Endometrial microvascular endothelial cells (primary cell): ENCODE results near the gene SORCS2. TPM values are rescaled to one million over a fixed set of nuclear protein-coding genes. Genes with fewer than 3 reads are reported as not detected.

Source experiments
- in situ Hi-C: cut with HindIII; loops from 2 replicates; pipeline ENCODE4 v1.10.0; 2017; ENCODE audit warnings: low sequenced_read_pairs, low pct_unique_long_range_greater_than_20kb; ENCODE audit errors: inconsistent ontology term
- total RNA-seq: library from RNA; depleted of rRNA; stranded (reverse); fragments of >200 nt; gene quantifications from one replicate; pipeline ENCODE4 v1.2.3, GENCODE V29; 2015; ENCODE audit errors: inconsistent ontology term

Gene SORCS2
- total RNA-seq, 1 donor from 2014 or later, result not detected

DNA sequence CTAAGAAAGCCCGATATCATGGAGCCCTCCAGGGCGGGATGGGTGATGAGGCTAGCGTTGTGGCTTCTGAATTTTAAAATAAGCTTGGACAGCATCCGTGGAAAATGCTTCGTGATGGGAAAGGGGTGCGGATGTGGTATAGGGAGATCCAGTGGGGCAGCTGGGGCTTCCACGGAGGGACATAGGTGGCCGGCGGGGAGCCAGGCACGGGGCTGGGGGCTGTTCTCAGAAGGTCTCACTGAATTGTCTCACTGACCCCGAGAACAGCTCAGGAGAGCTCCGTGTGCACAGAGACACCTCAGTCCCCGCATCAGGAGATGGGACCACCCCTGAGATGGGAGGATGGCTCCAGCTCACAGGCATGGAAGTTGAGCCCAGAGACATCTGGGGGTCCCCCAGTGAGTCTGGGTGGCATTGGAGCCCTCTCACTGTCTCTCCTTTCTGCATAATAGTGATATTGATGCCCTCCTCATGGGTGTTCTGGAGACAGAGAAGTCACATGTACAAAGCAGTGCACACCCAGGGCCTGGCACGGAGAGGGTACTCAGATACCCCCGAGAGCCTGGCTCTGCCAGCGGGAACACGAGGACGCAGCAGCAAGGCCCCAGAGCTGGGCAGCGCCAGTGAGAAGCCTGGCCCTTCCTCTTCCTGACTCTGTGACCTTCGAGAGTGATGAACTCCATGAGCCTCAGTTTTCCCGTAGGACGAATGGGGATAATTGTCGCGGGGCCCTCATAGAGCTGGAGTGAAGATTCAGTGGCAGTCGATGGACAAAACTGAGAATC, 313.0 kb downstream of the SORCS2 start:
- in situ Hi-C loops, result no loop called here

- in situ Hi-C loops, result no loop called here
Measured at GRCh38 chr4:7506119-7506518, 313.8 kb downstream of the SORCS2 start.

DNA sequence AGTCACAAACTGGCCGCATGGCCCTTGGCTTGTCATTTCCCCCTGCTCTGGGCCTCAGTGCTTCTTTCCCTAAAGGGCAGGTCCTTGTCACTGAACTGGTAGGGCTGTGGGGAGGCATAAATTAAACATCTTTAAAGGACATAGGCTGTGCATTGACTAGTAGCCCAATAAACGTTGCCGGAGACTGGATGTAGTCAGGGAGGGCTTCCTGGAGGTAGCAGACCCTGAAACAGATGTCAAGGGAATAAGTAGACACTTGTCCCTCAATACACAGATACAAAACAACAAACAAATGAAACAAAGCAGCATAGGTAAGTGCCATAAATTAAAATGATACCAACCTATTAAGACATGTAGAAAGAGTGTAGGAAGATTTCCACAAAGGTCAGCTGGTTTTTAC, 314.2 kb downstream of the SORCS2 start:
- in situ Hi-C loops, result no loop called here

GRCh38 chr4:7507381-7507780, 315.0 kb downstream of the SORCS2 start:
- in situ Hi-C loops, result no loop called here

DNA sequence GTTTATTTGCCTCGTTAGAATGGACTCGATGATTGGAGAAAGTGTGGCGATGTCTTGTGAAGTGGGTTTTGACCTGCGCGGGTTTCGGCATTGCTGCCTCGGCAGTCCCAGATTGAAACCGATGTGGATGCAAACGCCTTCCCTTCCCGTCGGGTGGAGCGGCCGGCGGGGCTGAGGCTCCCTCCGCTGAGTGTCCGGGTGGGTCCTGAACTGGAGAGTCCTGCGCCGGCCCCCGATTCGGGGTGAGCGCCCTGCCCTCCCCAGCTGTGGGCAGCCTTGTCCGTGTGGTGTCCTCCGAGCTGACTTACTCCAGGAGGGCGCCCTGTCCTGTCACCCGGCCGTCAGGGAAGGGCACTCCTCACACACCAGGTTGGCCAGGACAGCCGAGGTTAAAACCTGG, 317.7 kb downstream of the SORCS2 start:
- in situ Hi-C loops, result no loop called here

- in situ Hi-C loops, result no loop called here
Measured at GRCh38 chr4:7510538-7510937, 318.2 kb downstream of the SORCS2 start.

DNA sequence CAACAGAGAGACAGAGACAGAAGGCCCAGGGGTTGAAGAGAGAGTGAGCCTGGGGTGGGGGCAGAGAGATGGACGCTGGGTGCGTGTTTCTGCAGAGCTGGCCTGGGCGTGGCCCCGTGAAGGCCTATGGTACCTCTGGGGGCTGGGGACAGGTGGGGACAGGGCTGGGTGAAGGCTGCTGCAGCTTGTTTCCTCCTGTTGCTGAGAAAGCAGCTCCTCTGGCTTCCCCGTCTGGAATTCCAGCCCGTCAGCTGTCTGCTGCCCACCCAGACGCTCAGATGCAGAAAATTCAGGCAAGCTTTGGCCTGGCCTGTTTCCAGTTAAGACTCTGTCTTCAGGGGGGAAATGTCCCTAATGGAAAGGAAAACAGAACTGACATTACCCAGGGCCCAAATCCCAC, 319.2 kb downstream of the SORCS2 start:
- in situ Hi-C loops, result no loop called here

DNA sequence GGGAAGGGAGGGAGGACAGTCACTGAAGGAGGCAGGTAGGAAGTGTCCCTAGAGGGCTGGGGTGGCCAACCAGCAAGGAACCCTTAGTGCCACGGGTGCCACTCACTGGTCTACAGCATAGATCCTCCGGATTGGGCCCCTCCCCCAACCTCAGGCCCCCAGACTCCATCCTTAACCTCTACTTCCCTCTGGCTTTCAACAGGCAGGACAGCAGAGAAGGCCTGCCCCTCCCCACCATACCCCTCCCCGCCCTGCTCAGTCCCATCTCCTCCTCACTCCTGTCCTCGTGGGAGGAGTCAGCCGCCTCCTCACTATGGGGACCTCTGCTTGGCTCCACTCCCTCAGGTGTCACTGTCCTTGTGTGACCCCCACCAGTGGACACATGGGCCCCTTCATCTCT, 320.1 kb downstream of the SORCS2 start:
- in situ Hi-C loops, result no loop called here

DNA sequence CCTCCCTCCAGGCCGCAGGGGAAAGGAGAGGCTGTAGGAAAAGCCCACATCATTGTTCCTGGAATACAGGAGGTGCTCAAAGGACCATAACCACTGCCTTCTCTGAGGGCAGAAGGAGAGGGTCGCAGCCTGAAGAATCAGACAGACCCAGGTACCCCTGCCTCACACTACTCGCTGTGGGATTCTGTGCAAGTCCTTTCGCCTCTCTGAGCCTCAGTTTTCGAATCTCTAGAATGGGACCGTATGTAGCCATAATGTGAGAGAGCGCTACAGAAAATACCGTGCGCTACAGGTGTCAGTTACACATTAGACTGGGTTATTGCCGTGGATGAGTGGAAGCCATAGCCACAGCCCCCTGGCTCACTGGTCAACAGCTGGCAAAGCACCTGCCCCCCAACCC, 320.6 kb downstream of the SORCS2 start:
- in situ Hi-C loops, result no loop called here

GRCh38 chr4:7513671-7514070, 321.3 kb downstream of the SORCS2 start:
- in situ Hi-C loops, result no loop called here

GRCh38 chr4:7514281-7514680, 321.9 kb downstream of the SORCS2 start:
- in situ Hi-C loops, result no loop called here

DNA sequence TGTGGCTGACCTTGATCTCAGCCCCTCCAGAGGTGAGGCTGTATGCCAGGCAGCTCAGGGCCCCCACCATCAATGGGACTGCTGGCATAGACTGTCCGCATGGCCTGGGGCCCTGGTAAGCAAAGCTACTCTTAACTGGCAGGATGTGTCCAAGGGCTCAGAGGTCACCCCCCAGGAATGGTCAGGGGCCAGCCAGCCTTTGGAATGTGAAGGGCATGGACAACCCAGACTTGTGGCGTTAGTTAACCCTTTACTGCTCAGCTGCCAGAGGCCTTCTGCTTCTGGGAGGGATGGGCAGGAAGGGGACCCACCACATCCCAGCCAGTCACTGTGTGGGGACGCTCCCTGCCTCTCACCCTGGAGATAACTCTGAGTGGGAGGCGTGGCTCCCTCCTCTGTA, 322.5 kb downstream of the SORCS2 start:
- in situ Hi-C loops, result no loop called here

- in situ Hi-C loops, result no loop called here
Measured at GRCh38 chr4:7515390-7515902, 323.1 kb downstream of the SORCS2 start.

GRCh38 chr4:7516096-7516772, 323.9 kb downstream of the SORCS2 start:
- in situ Hi-C loops, result no loop called here

- in situ Hi-C loops, result no loop called here
Measured at GRCh38 chr4:7516773-7517144, 324.4 kb downstream of the SORCS2 start.

DNA sequence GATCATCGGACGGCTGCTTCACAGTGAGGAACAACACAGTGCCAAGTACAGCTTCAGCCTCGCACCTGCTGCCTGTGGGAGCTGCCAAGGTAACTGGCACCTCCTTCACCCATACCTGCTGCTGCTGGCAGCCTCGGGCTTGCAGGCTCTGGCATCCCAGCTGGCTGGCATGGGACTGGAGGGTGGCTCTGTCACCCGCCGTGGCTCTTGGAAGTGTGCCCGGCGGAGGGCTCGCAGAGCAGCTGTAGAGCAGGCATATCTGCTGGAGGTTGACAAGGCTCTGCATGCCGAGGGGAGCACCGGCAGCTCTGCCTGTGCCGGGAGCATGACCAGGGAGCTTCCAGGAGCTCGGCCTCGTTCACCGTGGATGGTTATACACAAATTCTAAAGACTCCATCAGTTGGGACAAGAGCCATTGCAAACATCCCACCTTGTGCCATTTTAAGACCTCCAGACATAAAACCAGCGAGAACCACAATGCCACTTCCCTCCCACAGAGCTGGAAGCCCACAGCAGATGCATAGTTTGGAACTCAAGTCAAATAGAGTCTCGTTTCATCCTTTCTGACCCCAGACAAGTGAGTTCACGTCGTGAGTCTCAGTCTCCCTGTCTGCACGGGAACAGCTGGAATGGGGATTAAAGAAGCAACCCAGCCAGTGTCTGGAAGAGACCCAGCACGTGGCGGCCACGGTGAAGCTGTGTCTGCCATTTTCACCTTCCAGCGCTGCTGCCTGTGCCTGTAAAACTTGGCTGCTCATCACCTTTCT, 326.7 kb downstream of the SORCS2 start:
- in situ Hi-C loops, result no loop called here

DNA sequence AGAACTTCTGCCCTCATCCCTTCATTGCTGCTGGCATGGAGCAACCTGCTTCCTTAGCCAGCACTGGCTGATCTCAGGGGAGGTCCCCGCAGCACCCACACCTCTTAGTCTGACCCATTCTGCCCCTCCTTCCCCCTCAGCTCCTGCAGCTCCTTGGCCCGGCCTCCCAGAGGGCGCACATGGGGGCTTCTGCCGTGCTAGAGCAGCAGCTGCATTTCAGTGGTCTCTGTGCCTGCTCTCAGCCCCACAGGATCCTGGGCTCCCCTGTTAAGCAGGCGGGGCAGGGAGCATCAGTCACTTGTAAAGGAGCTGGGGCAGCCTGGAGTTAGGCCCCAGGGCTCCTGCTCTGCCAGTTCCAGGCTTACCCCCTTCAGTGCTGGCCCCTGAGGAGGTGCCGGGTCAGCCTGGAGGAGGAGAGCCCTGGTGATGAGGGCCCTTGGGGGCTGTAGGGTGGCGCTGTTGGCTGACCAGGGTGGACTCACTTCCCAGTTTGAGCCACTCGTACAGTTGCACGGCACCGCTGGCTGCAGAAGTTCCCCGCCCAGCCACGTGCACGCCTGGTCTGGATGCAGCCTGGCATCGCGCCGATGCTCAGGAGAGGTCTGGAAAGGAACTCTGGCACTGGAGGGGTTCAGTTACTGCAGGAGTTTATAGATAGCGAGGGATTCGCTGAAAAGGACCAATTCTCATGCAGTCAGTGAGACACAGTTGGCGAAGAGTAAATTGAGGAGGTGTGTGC, 327.5 kb downstream of the SORCS2 start:
- in situ Hi-C loops, result no loop called here

DNA sequence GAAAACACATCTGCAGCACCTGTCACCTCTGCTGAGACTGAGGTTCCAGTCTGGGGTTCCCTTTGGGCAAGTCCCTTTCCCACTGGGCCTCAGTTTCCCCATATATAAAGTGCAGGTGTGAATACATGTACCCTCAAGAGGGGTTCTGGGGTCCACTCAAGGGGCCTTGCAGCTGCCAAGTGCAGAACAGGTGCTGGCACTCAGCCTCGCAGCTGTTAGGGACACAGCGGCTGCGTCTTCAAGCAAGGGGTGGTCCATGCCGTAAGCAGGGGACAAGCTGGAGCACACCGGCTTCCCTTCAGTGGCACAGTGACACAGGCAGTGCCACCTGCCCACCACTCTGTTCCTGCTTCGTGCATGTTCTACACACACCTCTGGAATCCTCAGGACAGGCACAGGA, 329.3 kb downstream of the SORCS2 start:
- in situ Hi-C loops, result no loop called here
